OCI-LY1 (cell line): ENCODE results near the gene ZNF687.

Experiments used
- H2AFZ ChIP-seq: fragments of 200-600 bp; sonication (generic), shearing (Covaris generic); 2 replicates; pipeline ENCODE4 v1.6.0; 2014; ENCODE audit warnings: antibody characterized with exemption, mild to moderate bottlenecking, low read length
- H3F3A ChIP-seq: fragments of 200-600 bp; sonication (generic), shearing (Covaris generic); 2 replicates; pipeline ENCODE4 v1.6.0; 2014; ENCODE audit warnings: mild to moderate bottlenecking, antibody characterized with exemption, low read length, moderate library complexity; ENCODE audit not compliant: insufficient read depth
- H3K27ac ChIP-seq: fragments of 200-600 bp; sonication (generic); 2 replicates; pipeline ENCODE4 v1.5.1; 2014; ENCODE audit warnings: low read length, mixed run types, mild to moderate bottlenecking, low read depth; ENCODE audit not compliant: poor library complexity, severe bottlenecking
- H3K27me3 ChIP-seq: fragments of 200-600 bp; sonication (generic); 2 replicates; pipeline ENCODE4 v1.6.0; 2014; ENCODE audit warnings: antibody characterized with exemption, mild to moderate bottlenecking, low read length, moderate library complexity; ENCODE audit not compliant: insufficient read depth
- H3K36me3 ChIP-seq: fragments of 200-600 bp; sonication (generic); 2 replicates; pipeline ENCODE4 v1.6.1; 2014; ENCODE audit warnings: mild to moderate bottlenecking, antibody characterized with exemption, low read length, moderate library complexity, mixed read lengths; ENCODE audit not compliant: insufficient read depth
- H3K4me1 ChIP-seq: fragments of 200-600 bp; sonication (generic); 2 replicates; pipeline ENCODE4 v1.5.1; 2014; ENCODE audit warnings: mild to moderate bottlenecking, low read length, moderate library complexity; ENCODE audit not compliant: insufficient read depth, severe bottlenecking
- H3K4me2 ChIP-seq: fragments of 200-600 bp; sonication (generic), shearing (Covaris generic); 2 replicates; pipeline ENCODE4 v1.6.1; 2014; ENCODE audit warnings: low read length
- H3K4me3 ChIP-seq: fragments of 200-600 bp; sonication (generic); 2 replicates; pipeline ENCODE4 v1.5.1; 2014; ENCODE audit warnings: low read length, low read depth, mild to moderate bottlenecking, mixed read lengths; ENCODE audit not compliant: poor library complexity, severe bottlenecking
- H3K79me2 ChIP-seq: fragments of 200-600 bp; shearing (Covaris generic); 2 replicates; pipeline ENCODE4 v1.6.1; 2016; ENCODE audit warnings: mixed run types, low read length, mixed read lengths; ENCODE audit not compliant: insufficient read depth
- H3K9ac ChIP-seq: fragments of 200-600 bp; sonication (generic), shearing (Covaris generic); 2 replicates; pipeline ENCODE4 v1.6.1; 2014; ENCODE audit warnings: mild to moderate bottlenecking, low read length, mixed read lengths
- H3K9me2 ChIP-seq: fragments of 200-600 bp; sonication (generic), shearing (Covaris generic); 2 replicates; pipeline ENCODE4 v1.6.1; 2014; ENCODE audit warnings: low read depth, mild to moderate bottlenecking, low read length, mixed read lengths
- H3K9me3 ChIP-seq: fragments of 200-600 bp; shearing (Covaris generic); 2 replicates; pipeline ENCODE4 v1.6.1; 2014; ENCODE audit warnings: low read length, mixed read lengths
- H4K20me1 ChIP-seq: fragments of 200-600 bp; sonication (generic), shearing (Covaris generic); 2 replicates; pipeline ENCODE4 v1.6.0; 2016; ENCODE audit warnings: mild to moderate bottlenecking, low read length; ENCODE audit not compliant: insufficient read depth
- EZH2 ChIP-seq: fragments of 200-600 bp; sonication (generic), shearing (Covaris generic); IDR thresholded peaks from 2 replicates; pipeline ENCODE4 v1.8.0; 2017; ENCODE audit warnings: borderline replicate concordance, mixed run types, mild to moderate bottlenecking, antibody characterized with exemption, low read length, moderate library complexity, mixed read lengths
- TF ChIP-seq, protein P1 (sequence below): fragments of 200-600 bp; sonication (generic), shearing (Covaris generic); IDR thresholded peaks from 2 replicates; pipeline ENCODE4 v1.5.1; 2017; ENCODE audit warnings: mild to moderate bottlenecking, antibody characterized with exemption, low read length, moderate library complexity, mixed read lengths

ZNF687 gene

DNA sequence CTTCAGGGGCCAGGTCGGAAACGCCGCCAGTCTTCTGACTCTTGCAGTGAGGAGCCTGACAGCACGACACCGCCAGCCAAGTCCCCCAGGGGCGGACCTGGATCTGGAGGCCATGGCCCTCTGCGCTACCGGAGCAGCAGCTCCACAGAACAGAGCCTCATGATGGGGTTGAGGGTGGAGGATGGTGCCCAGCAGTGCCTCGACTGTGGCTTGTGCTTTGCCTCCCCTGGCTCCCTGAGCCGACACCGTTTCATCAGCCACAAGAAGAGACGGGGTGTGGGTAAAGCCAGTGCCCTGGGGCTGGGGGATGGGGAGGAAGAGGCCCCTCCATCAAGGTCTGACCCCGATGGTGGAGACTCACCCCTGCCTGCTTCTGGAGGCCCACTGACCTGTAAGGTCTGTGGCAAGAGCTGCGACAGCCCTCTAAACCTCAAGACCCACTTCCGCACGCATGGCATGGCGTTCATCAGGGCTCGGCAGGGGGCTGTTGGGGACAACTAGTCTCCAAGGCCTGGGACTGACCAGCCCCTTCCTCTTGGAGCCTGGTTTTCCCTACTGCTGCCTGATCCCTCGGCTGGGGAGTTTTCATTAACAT, 8.7 kb downstream of the ZNF687 start:
- H3F3A ChIP-seq = no peaks in the 10 kb centered on the region; the same call in 1 of the 2 replicates
- H3K9me3 ChIP-seq = no peaks in the 10 kb centered on the region
- TF ChIP-seq, protein P1, sequence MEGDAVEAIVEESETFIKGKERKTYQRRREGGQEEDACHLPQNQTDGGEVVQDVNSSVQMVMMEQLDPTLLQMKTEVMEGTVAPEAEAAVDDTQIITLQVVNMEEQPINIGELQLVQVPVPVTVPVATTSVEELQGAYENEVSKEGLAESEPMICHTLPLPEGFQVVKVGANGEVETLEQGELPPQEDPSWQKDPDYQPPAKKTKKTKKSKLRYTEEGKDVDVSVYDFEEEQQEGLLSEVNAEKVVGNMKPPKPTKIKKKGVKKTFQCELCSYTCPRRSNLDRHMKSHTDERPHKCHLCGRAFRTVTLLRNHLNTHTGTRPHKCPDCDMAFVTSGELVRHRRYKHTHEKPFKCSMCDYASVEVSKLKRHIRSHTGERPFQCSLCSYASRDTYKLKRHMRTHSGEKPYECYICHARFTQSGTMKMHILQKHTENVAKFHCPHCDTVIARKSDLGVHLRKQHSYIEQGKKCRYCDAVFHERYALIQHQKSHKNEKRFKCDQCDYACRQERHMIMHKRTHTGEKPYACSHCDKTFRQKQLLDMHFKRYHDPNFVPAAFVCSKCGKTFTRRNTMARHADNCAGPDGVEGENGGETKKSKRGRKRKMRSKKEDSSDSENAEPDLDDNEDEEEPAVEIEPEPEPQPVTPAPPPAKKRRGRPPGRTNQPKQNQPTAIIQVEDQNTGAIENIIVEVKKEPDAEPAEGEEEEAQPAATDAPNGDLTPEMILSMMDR = no peak
- no peak for TF ChIP-seq EZH2
- H3K79me2 ChIP-seq = no peaks in the 10 kb centered on the region
- no peak overlapping the region for H3K4me3 ChIP-seq
- no peak overlapping the region for H3K4me2 ChIP-seq
- H3K9me2 ChIP-seq = no peaks in the 10 kb centered on the region
- no peaks in the 10 kb centered on the region for H3K27me3 ChIP-seq
- peaks cover 92% of the 10 kb centered on the region for H3K36me3 ChIP-seq
- no peaks in the 10 kb centered on the region for H3K4me1 ChIP-seq
- no peak overlapping the region for H2AFZ ChIP-seq
- H4K20me1 ChIP-seq = no peaks in the 10 kb centered on the region
- H3K27ac ChIP-seq = no peak overlapping the region
- H3K9ac ChIP-seq = no peak overlapping the region

DNA sequence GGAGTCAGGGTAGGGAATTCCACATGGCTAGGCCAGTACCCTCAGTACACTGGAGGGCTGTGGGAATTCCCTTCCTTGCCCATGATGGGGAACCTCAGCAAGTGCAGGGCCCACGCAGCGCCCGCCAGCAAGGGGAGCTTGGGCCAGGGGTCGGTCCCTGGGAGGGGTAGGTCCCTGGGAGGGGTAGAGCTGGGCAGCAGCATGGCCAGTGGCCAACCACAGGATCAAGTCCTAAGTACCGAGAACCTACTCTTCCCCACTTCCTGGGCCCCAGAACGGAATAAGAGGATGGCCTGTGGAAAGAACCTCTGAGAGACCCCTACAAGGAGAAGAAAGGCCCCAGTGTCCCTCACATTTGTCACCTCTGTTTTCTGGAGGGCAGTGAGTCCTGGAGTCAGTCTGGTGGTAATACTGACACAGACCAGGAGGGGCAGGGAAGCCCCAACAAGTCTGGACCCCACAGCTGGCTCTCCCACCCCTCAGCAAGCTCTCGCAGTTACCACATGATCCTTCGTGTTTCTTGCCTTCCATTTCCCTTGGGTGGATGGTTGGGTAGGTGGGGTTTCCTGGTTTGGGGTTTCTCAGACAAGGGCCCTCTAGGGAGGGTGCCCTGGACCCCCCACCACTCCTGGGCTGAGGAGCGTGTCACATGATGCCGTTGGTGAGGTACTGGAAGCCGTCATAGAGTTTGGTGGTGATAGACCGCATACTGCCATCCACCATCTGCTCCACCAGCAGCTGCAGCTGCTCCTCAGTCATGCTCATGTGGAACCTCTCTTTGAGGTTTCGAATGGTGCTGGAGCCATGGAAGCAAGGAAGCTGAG, 10.3 kb downstream of the ZNF687 start:
- H3K9me2 ChIP-seq = no peaks in the 10 kb centered on the region
- no peak overlapping the region for H3K27ac ChIP-seq
- peaks cover 87% of the 10 kb centered on the region for H3K36me3 ChIP-seq
- H2AFZ ChIP-seq = no peak overlapping the region
- no peaks in the 10 kb centered on the region for H3K27me3 ChIP-seq
- no peaks in the 10 kb centered on the region for H3K4me1 ChIP-seq
- H3K4me3 ChIP-seq = no peak overlapping the region
- TF ChIP-seq EZH2 = no peak
- TF ChIP-seq, protein P1 = no peak
- no peaks in the 10 kb centered on the region for H4K20me1 ChIP-seq
- no peak overlapping the region for H3K9ac ChIP-seq
- no peaks in the 10 kb centered on the region for H3K9me3 ChIP-seq
- no peaks in the 10 kb centered on the region; the same call in 1 of the 2 replicates for H3F3A ChIP-seq
- H3K79me2 ChIP-seq = no peaks in the 10 kb centered on the region
- no peak overlapping the region for H3K4me2 ChIP-seq

DNA sequence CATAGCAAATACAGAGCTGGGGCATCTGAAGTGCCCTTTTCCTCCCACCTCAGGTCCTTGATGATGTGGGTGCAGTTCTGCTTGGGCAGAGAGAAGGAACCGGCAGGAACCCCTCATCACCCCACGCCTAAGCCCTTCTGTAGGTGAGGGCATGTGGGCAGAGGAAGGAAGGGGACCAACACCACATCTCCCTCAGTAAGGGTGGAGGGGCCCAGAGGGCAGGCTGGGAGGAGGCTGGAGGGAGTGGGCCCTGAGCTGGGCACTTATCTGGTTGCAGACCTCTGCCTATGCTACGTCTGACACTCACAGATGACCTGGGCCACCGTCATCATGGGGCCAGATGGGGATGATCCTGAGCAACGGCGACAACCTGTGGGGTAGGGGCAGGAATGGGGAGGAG, 11.0 kb downstream of the ZNF687 start:
- H3K27ac ChIP-seq = no peak overlapping the region
- H2AFZ ChIP-seq = no peak overlapping the region
- no peak overlapping the region for H3K4me3 ChIP-seq
- H3K9me2 ChIP-seq = no peaks in the 10 kb centered on the region
- no peaks in the 10 kb centered on the region for H3K4me1 ChIP-seq
- H3F3A ChIP-seq = no peaks in the 10 kb centered on the region; the same call in 1 of the 2 replicates
- H4K20me1 ChIP-seq = no peaks in the 10 kb centered on the region
- no peaks in the 10 kb centered on the region for H3K9me3 ChIP-seq
- H3K9ac ChIP-seq = no peak overlapping the region
- no peak overlapping the region for H3K4me2 ChIP-seq
- no peaks in the 10 kb centered on the region for H3K79me2 ChIP-seq
- TF ChIP-seq EZH2 = no peak
- TF ChIP-seq, protein P1 = no peak
- H3K27me3 ChIP-seq = no peaks in the 10 kb centered on the region
- H3K36me3 ChIP-seq = peaks cover 87% of the 10 kb centered on the region
